Pancreas (tissue), 10 donors: ENCODE results near the gene PLOD2. TPM values are rescaled to one million over a fixed set of nuclear protein-coding genes. Genes with fewer than 3 reads are reported as not detected.

ENCODE experiments used
- ATAC-seq, 4 donors: fragments of 200-7000 bp; cut with Tn5 transposase; one replicate each; pipeline versions ENCODE4 v1.8.0 to v1.9.1; 2020; ENCODE audit warnings: mild to moderate bottlenecking in 4 of 4, moderate library complexity in 4 of 4
- DNase-seq, 6 donors: peaks; one replicate each; pipeline ENCODE4 v3.0.0-alpha.2; 2020
- FAIRE-seq: peaks from 2 replicates; lab custom pipeline; 2012; peaks lifted over from hg19 to GRCh38; lab: Jason Lieb, UNC
- H3K27ac ChIP-seq, 4 donors: fragments of 200-600 bp; sonication (generic); 1 replicate in 3 of 4; 2 replicates in 1 of 4; pipeline versions ENCODE4 v1.5.0 to v1.8.0; 2020
- H3K27me3 ChIP-seq, 4 donors: fragments of 200-600 bp; one replicate each; pipeline ENCODE4 v1.8.0; 2021
- H3K36me3 ChIP-seq, 3 donors: fragments of 200-600 bp; sonication (generic) in 1 of 3; one replicate each; pipeline versions ENCODE4 v1.5.0 to v1.8.0; 2020 to 2021
- H3K4me1 ChIP-seq, 3 donors: fragments of 200-600 bp; one replicate each; pipeline ENCODE4 v1.8.0; 2021
- H3K4me3 ChIP-seq, 4 donors: fragments of 200-600 bp; sonication (generic) in 2 of 4; one replicate each; pipeline versions ENCODE4 v1.5.0 to v1.8.0; 2020 to 2021
- H3K9me3 ChIP-seq, 4 donors: fragments of 200-600 bp; one replicate each; pipeline ENCODE4 v1.8.0; 2021
- CTCF ChIP-seq, 4 donors: fragments of 200-600 bp; sonication (generic) in 3 of 4; IDR thresholded peaks; one replicate each; pipeline versions ENCODE4 v1.5.0 to v1.8.0; 2021; ENCODE audit warnings: antibody characterized with exemption in 4 of 4
- WGBS, 2 donors: extraction: QIAGEN DNeasy Blood & Tissue Kit; methylation state at CpG; one replicate each; pipeline ENCODE4 v1.1.7; 2013; 5-methylcytosine and 5-hydroxymethylcytosine counted together
- intact Hi-C, 3 donors: fragments of 100-400 bp; cut with DNase I; formaldehyde crosslinking; loops; one replicate each; pipeline versions ENCODE4 v1.11.1 to v1.14.2; 2022
- polyA plus RNA-seq, 2 donors: library from polyadenylated mRNA; stranded (reverse); fragments of 200-250 nt; gene quantifications; one replicate each; pipeline ENCODE4 v1.2.3, GENCODE V29; 2013
- total RNA-seq, 6 donors: library from RNA; stranded (reverse); fragmentation: NEBNext Ultra II Directional in 4 of 6; extraction: Animal tissue kit (Norgen Biotek cat#: 25700) in 4 of 6; gene quantifications; one replicate each; pipeline versions ENCODE4 v1.2.1 to v1.2.4, GENCODE V29; 2021 to 2023
- donor health status: healthy with polysubstance abuse.
- donor health status: DM: no; HTN: no; CAD: no; lungs with moderate emphysema.
- donor health status: DM: no; HTN: no; CAD: no.
- donor health status: control.
- donor health status: control.
- donor health status: Bipolar disorder and iron deficiency.
- donor health status: DM: yes; HTN: yes; CAD: no.
- donor health status: DM: no; HTN: no; CAD: no.
- donor health status: DM: no; HTN: no; CAD: no.
- donor health status: DM: yes; HTN: yes; CAD: no.

The PLOD2 gene
- total and polyA plus RNA-seq, 8 donors: 12.7 to 44.7 (median 18.8) TPM

DNA sequence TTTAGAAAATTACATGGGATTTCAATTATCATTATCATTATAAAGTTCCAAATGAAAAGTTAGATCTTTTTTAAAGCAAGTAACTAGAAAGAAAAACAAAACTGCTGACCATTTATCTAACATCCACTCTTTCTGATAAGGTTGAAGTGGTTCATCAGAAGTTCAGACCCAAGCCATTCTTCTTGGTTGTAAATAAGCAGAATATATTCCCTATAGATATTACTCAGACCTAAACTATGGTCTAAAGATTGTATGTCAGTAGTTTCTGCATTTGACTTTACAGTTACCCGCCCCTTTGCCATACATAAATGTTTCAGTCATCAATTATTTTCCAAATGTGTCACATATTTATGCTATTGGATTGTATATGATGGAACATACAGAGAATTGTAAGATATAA, 136.7 kb downstream of the PLOD2 start:
- DNase-seq (no peak), FAIRE-seq (no peak), ATAC-seq (no peak)
- H3K27ac ChIP-seq: no peak overlapping the region
- no peaks in the 10 kb centered on the region for H3K27me3 ChIP-seq
- 84 to 90% methylated on average over 1 of the region's 1 CpG for WGBS, 2 donors
- no peaks in the 10 kb centered on the region for H3K9me3 ChIP-seq
- intact Hi-C loops: no loop called here
- no peak overlapping the region for H3K4me3 ChIP-seq
- H3K36me3 ChIP-seq: no peaks in the 10 kb centered on the region
- no peaks in the 10 kb centered on the region for H3K4me1 ChIP-seq
- TF ChIP-seq CTCF (IDR thresholded peaks at IDR 0.05): no peak

DNA sequence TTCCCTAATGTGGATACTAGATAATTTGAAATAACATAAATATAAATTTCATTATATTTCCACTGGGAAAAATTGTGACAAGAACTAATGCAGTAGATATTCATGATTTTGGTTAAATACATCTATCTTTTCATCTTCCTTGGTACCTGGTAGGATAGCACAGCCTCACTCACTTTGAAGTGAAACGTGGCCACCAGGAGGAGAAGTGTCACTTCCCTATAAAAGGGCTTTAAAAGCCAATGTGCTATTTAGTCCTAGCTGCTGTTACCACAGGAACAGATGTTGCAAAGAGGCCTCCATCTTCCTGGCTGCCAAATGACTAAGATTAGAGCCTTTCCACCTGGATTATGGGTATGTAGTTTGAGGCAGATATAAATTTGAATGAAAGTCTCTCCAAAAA, 140.0 kb downstream of the PLOD2 start:
- Histone ChIP-seq H3K27me3 (no peaks in the 10 kb centered on the region), H3K9me3 (no peaks in the 10 kb centered on the region), H3K4me3 (no peak overlapping the region), H3K4me1 (no peaks in the 10 kb centered on the region), H3K27ac (no peak overlapping the region), H3K36me3 (no peaks in the 10 kb centered on the region)
- intact Hi-C loops: no loop called here
- no peak for ATAC-seq
- TF ChIP-seq CTCF (IDR thresholded peaks at IDR 0.05): no peak
- DNase-seq: no peak
- no peak for FAIRE-seq
- WGBS, 2 donors: 65 to 78% methylated on average over 1 of the region's 1 CpG

GRCh38 chr3:146019508-146019907, 141.5 kb downstream of the PLOD2 start:
- intact Hi-C loops: no loop called here
- Histone ChIP-seq H3K27me3 (no peaks in the 10 kb centered on the region), H3K4me1 (no peaks in the 10 kb centered on the region), H3K9me3 (no peaks in the 10 kb centered on the region), H3K36me3 (no peaks in the 10 kb centered on the region), H3K27ac (no peak overlapping the region), H3K4me3 (no peak overlapping the region)
- TF ChIP-seq CTCF (IDR thresholded peaks at IDR 0.05): no peak
- no peak for FAIRE-seq
- ATAC-seq: no peak
- WGBS, 2 donors: 45 to 62% methylated on average over 4 of the region's 4 CpGs
- DNase-seq: no peak

Other genes with a start within 250 kb of the PLOD2 start
- 10 to 100 TPM; 11.0 to 28.2 (median 15.9) TPM for gene PLSCR4, start 89.9 kb upstream of the PLOD2 start, total RNA-seq
- gene PLSCR4, start 89.9 kb upstream of the PLOD2 start, polyA plus RNA-seq: 10 to 100 TPM in 1 of 2 donors, 1 to 10 TPM in 1; 5.6 to 12.6 TPM